T-helper 9 cell (primary cell): ENCODE measurements around the gene KRT12.
"Not testable (repeated sequence)": the region's sequence is repeated elsewhere in the genome, so short reads cannot be mapped to it uniquely, and the experiment has no call there.

Source experiments
- DNase-seq: peaks from one replicate; pipeline ENCODE4 v3.0.0-alpha.2; 2020

Gene KRT12

GRCh38 chr17:40883626-40884334 lies 16.8 kb upstream of the KRT12 start:
- no peak for DNase-seq

- DNase-seq = no peak
Observed at GRCh38 chr17:40883031-40883430, 16.0 kb upstream of the KRT12 start.

GRCh38 chr17:40879026-40879425 lies 12.0 kb upstream of the KRT12 start:
- DNase-seq = no peak

- no peak for DNase-seq
Observed at GRCh38 chr17:40878044-40878443, 11.0 kb upstream of the KRT12 start.

GRCh38 chr17:40873801-40874200 lies 6.8 kb upstream of the KRT12 start:
- no peak for DNase-seq

- no peak for DNase-seq
Observed at GRCh38 chr17:40873255-40873654, 6.2 kb upstream of the KRT12 start.

- DNase-seq = no peak
Observed at GRCh38 chr17:40872416-40872815, 5.4 kb upstream of the KRT12 start.

- no peak for DNase-seq
Observed at GRCh38 chr17:40871316-40871715, 4.3 kb upstream of the KRT12 start.

GRCh38 chr17:40870136-40870535 lies 3.1 kb upstream of the KRT12 start:
- no peak for DNase-seq

GRCh38 chr17:40864661-40865390 lies 2.2 kb downstream of the KRT12 start:
- DNase-seq = no peak

GRCh38 chr17:40862985-40863733 lies 3.9 kb downstream of the KRT12 start:
- no peak for DNase-seq

GRCh38 chr17:40859536-40859935 lies 7.5 kb downstream of the KRT12 start:
- DNase-seq = no peak

GRCh38 chr17:40858667-40859066 lies 8.4 kb downstream of the KRT12 start:
- not testable (repeated sequence) for DNase-seq

- DNase-seq = no peak
Observed at GRCh38 chr17:40857535-40857934, 9.5 kb downstream of the KRT12 start.

GRCh38 chr17:40854175-40854814 lies 12.7 kb downstream of the KRT12 start:
- DNase-seq = no peak

- no peak for DNase-seq
Observed at GRCh38 chr17:40852364-40852763, 14.7 kb downstream of the KRT12 start.

- no peak for DNase-seq
Observed at GRCh38 chr17:40850293-40850972, 16.6 kb downstream of the KRT12 start.

- no peak for DNase-seq
Observed at GRCh38 chr17:40849723-40850122, 17.3 kb downstream of the KRT12 start.

- DNase-seq = no peak
Observed at GRCh38 chr17:40848583-40849235, 18.3 kb downstream of the KRT12 start.

GRCh38 chr17:40846515-40847144 lies 20.4 kb downstream of the KRT12 start:
- no peak for DNase-seq

- DNase-seq = no peak
Observed at GRCh38 chr17:40844671-40845107, 22.3 kb downstream of the KRT12 start.
